HG03520 (cell line): Measurements from ENCODE around the gene SPTB.

Source experiments
- ATAC-seq: cut with Tn5 transposase; IDR thresholded peaks from one replicate; pipeline ENCODE4 v1.9.1; 2021; ENCODE audit warnings: mild to moderate bottlenecking, moderate library complexity; ENCODE audit not compliant: unreplicated experiment

Gene SPTB

GRCh38 chr14:64889352-64889751 lies 9.6 kb upstream of the SPTB start:
- ATAC-seq, result no peak

- no peak for ATAC-seq
These were observed 5.9 kb upstream of the SPTB start for GRCh38 chr14:64885559-64885958.

- no peak for ATAC-seq
These were observed 764 bp upstream of the SPTB start for GRCh38 chr14:64880221-64881121.

GRCh38 chr14:64878837-64879634 lies 671 bp downstream of the SPTB start:
- no peak for ATAC-seq

- no peak for ATAC-seq
These were observed 1.9 kb downstream of the SPTB start for GRCh38 chr14:64877846-64878245.

GRCh38 chr14:64875350-64875749 lies 4.4 kb downstream of the SPTB start:
- ATAC-seq, result no peak

- ATAC-seq, result no peak
These were observed 6.0 kb downstream of the SPTB start for GRCh38 chr14:64873506-64874219.

- no peak for ATAC-seq
These were observed 8.4 kb downstream of the SPTB start for GRCh38 chr14:64871344-64871743.

GRCh38 chr14:64870160-64870559 lies 9.5 kb downstream of the SPTB start:
- ATAC-seq, result no peak

- no peak for ATAC-seq
These were observed 10.9 kb downstream of the SPTB start for GRCh38 chr14:64868841-64869240.

GRCh38 chr14:64868379-64868778 lies 11.3 kb downstream of the SPTB start:
- no peak for ATAC-seq

GRCh38 chr14:64867182-64867581 lies 12.5 kb downstream of the SPTB start:
- no peak for ATAC-seq

- no peak for ATAC-seq
These were observed 13.7 kb downstream of the SPTB start for GRCh38 chr14:64865992-64866391.

- ATAC-seq, result no peak
These were observed 14.6 kb downstream of the SPTB start for GRCh38 chr14:64865109-64865508.

GRCh38 chr14:64864258-64864657 lies 15.4 kb downstream of the SPTB start:
- no peak for ATAC-seq

GRCh38 chr14:64861916-64862315 lies 17.8 kb downstream of the SPTB start:
- no peak for ATAC-seq

- no peak for ATAC-seq
These were observed 19.7 kb downstream of the SPTB start for GRCh38 chr14:64860039-64860438.

- ATAC-seq, result no peak
These were observed 21.5 kb downstream of the SPTB start for GRCh38 chr14:64857979-64858744.

- no peak for ATAC-seq
These were observed 22.9 kb downstream of the SPTB start for GRCh38 chr14:64856529-64857445.
